ENCODE results near the gene GRIFIN.

The GRIFIN gene

GRCh38 chr7:2521341-2521745 lies 45.1 kb upstream of the GRIFIN start:
- peak overlapping the region; percentile 99 for H3K27ac ChIP-seq
- TF ChIP-seq ZFX (IDR thresholded peaks at IDR 0.05) (no peak), CTCF (conservative IDR thresholded peaks at IDR 0.05) (no peak)

GRCh38 chr7:2520761-2521290 lies 44.6 kb upstream of the GRIFIN start:
- peak overlapping the region; percentile 79 for H3K27ac ChIP-seq
- no peak for TF ChIP-seq CTCF (conservative IDR thresholded peaks at IDR 0.05)
- no peak for TF ChIP-seq ZFX (IDR thresholded peaks at IDR 0.05)

- TF ChIP-seq CTCF (conservative IDR thresholded peaks at IDR 0.05) (no peak; the same call in 1 of the 2 replicates), ZFX (IDR thresholded peaks at IDR 0.05) (no peak)
Observed at GRCh38 chr7:2520131-2520760, 44.0 kb upstream of the GRIFIN start.

GRCh38 chr7:2519119-2519930 lies 43.1 kb upstream of the GRIFIN start, which contains the start of gene LFNG:
Gene LFNG, plus strand, starts transcription at chr7:2519774. Its CDS starts 88 bp downstream, at chr7:2519862.
- TF ChIP-seq ZFX (IDR thresholded peaks at IDR 0.05) (no peak), CTCF (conservative IDR thresholded peaks at IDR 0.05) (no peak)
- H3K27ac ChIP-seq, result peak within 1 kb of the TSS; percentile 79

More at GRCh38 chr7:2520131-2520760, 44.0 kb upstream of the GRIFIN start:
- H3K27ac ChIP-seq, result peak overlapping the region; percentile 79

- no peak for TF ChIP-seq CTCF (conservative IDR thresholded peaks at IDR 0.05)
- TF ChIP-seq ZFX (IDR thresholded peaks at IDR 0.05), result no peak
- H3K27ac ChIP-seq, result peak overlapping the region; percentile 79
Observed at GRCh38 chr7:2518737-2519118, 42.5 kb upstream of the GRIFIN start.

GRCh38 chr7:2517678-2518507 lies 41.7 kb upstream of the GRIFIN start:
- H3K27ac ChIP-seq, result peak overlapping the region; percentile 79; the same call in 1 of the 2 replicates
- TF ChIP-seq CTCF (conservative IDR thresholded peaks at IDR 0.05) (no peak), ZFX (IDR thresholded peaks at IDR 0.05) (no peak)
